Inflammatory macrophage (primary cell): ENCODE data around the gene POC1B.
A peak's percentile ranks its signal among the peaks of the same experiment; 100 is the strongest.

ENCODE experiments used
- DNase-seq, 2 donors: peaks; one replicate each; pipeline ENCODE4 v3.0.0-alpha.2; 2020 to 2022

POC1B gene

DNA sequence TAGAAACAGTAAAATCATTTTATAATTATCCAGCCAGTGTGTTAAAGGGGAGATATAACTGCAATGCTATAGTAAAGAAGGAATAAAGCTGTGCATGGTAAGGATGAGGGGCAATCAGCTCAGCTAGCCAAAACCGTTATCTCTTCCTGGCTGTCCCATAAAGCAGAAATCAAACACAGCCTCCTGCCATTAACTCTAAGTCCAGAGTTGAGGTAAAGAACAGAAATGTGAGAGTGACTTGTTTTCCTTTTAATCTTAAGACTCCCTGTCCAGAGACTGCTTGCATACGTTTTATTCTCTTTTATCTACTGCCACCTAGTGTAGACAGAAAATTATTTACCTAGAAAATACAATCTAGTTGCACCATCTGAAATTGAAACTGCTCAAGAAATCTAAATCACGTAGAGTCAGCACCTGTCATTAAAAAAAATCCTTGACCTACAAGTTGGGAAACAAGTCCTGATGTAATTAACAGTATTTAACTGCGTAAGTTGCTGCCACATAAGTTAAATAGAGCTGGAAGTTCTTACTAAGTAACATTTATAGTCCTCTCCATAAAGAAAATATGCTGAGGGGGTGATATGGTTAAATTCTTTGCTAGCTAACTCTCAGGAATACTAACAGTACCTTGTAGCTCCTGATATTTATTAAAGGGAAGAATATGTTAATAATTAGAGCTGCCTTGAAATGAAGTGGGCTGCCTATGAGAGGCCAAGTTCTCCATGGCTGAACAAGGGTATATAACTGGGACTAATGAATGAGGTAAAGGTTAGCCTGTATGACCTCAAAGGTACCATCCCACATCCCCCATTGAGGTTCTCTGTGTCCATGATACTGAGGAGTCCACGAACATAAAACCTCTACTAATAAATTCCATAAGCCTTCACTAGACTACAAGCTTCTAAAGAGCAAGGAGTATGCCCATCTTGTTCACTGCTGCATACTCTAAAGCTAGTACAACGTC is 63.9 kb downstream of the POC1B start:
- DNase-seq = peak; percentile 34 to 83

DNA sequence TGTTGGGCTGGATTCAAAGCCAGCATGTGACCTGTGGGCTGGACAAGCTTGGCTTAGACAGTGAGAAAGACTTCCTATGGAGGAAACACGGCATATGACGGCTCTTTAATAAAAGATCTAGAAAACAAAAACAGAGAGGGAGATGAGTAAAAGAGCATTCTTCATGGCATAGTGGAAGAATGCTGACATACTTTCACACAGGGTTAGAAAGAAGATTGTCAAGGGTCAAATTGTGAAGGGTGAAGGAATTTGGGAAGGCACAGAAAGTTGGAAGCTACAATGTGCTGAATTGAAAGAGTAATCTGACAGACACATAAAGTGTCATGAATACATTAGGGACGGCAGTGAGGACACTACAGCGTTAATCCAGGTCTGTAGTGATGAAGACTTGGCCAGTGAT is 64.7 kb downstream of the POC1B start:
- peak in 1 of 2 donors; percentile 19 for DNase-seq

DNA sequence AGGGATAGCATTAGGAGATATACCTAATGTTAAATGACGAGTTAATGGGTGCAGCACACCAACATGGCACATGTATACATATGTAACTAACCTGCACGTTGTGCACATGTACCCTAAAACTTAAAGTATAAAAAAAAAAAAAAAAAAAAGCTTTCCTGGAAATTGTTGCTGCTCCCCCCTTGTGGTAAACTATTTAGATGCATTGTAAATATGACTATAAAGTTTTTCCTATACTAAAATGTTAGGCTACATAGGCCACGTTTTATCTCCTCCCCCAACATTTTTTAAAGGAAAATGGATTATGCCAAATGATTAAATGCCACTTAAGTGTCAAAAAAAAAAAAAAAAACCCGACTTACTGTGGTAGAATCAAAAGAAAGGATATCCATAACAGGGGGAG is 66.6 kb downstream of the POC1B start:
- DNase-seq = peak in 1 of 2 donors; percentile 19

DNA sequence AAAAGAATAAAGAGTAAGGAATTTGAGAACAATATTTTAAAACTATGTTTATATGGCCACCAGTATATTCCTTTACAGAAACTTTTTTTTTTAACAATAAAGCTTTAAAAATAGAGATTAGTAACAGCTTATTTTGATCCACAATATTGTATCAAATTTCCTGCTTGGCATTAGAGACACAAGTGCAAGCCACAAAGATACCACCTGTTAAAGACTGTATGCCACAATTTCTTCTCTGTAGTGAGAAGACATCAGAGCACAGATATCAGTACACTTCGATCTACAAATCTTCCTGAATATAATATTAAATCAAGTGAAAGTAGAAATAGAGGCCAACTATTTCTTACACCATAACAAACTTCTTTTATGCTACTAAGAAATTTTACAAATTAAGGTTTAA is 69.3 kb downstream of the POC1B start:
- DNase-seq = no peak

DNA sequence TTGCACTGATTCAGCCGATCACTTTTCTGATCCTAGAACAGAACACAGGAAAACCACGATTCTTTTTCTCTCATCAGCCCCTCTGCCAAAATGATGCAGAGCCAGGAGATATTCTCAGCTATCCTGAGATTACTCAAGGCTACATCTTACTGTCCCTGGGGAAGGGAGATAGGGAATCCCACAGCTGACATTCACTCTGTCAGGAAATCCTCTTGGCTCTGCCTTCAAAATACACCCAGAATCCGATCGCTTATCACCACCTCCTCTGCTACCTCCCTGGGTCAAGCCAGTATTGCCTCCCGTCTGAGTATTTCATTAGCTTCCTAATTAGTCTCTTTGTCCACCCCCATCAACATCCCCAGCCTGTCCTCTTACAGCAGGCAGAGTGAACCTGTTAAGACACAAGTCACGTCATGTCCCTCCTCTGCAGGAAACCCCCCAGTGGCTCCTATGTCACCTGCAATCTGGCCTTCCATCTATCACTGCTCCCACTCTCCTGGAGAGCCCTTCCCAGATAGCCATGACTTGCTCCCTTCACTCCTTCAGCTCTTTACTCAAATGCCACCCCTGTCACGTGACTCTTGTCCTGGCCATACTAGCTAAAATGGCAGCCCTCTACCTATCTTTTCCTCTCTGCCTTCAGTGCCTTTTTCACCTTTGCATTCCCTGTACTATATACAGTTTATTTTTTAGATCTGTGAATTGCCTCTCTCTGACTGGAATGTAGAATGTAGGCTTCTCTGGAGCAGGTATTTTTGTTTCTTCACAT is 71.6 kb downstream of the POC1B start:
- DNase-seq = no peak

DNA sequence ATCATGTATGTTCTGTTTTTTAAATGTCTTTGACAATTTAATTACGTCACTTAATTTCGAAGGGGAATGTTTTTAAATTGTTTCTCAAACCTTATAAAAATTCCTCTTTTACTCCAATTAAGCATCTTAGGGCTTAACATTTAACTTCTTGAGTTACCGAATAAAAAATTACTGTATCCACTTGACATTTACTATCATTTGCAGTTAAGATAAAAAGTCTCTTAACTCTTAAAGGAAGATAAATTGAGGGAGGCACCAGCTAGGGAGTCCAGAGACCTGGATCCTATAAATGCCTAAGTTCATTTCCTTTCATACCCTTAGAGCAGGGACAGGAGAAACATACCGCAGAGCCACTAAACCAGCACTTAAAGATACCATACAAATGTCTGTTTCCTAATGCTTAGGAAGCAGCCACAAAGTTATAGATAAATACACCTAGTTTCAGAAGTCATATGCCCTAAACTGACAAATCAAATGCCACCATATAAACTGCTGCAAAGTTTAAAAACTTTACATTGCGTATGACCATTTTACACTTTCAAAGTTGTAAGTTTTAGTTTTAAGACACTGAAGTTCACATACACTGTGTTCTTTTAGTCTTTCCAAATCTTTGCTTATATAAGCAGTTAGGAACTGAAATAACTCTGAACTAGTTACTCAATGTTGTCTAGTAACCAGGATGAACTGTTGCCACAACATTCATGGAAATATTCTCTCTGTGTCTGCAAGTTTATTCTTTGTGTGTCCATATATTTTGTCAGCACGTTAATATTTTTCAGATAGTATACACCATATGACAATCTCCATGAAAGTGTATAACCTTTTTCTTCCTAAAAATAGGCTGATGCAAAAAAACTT is 72.5 kb downstream of the POC1B start:
- DNase-seq = peak; percentile 49 to 89

DNA sequence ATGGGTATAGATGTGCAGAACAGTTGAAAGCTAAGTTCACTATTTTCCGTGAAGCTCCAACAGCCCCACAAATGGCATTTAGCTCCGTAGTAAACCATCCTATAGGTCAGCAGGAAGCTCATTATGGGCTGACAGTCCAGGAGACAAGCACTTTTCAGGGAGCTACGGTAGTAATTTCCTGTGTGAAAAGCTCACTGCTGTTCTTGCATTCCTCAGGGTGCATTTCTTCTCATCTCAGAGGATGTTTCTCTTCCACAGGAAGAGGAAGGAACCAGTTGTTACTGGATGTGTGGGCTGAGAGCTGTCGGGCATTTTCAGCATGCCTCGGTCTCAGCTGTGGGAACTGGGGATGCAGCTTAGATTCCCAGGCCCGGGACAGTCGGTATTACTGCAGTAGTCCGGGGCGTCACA is 74.0 kb downstream of the POC1B start:
- DNase-seq = peak; percentile 54 to 75

DNA sequence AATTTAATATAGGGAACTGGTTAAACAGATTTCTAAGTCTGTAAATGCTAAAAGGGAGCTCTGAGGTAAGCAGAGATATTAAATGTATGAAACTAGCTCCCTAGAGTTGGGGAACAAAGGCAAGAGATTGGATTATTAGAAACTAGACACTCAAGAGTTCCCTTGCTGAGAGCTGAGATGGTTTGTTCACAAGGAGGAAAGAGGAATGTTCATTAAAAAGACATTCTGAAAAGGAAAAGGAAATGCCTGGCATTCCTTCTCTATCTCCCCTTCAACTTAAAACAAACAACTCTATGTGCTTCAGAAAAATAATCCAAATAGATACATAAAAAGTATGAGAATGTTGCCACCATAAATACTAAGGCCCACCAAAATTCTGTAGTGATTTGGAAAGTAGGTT is 74.9 kb downstream of the POC1B start:
- no peak for DNase-seq

DNA sequence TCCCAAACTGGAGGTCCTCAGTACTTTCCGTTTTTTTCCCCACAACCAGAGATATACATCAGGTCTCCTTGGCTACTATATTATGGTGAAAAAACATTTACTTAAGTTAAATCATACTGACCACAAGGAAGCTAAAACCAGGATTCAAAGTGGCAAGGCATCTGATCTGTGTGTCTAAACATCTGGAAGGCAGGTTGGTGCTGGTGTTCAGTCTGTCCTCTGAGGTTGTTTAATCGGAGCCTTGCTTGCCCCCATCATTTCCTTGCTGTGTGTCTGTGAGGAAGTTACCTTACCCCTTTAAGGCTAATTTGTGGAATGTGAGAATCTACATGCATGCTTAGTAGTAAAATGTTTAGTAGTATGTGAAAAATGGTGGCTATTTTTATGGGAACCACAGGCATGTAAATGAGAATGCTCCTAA is 76.9 kb downstream of the POC1B start:
- DNase-seq = no peak

DNA sequence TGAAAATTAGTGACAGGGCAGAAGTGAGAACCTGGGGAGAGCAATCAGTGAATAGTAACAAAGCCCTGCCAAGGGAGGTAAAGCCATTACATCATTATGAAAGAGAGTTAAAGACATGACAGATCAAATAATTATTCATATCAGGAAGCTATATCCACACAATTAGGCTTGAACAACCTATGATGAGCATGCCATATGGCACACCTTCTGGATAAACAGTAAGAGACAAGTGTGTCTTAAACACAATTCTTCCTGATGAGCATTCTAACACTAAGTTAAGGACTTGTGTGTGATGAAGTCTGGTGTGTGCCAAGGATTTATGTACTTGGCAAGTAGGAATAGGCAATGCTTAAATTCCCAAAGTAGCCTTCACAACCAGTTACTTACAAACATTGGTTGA is 77.3 kb downstream of the POC1B start:
- DNase-seq = no peak

DNA sequence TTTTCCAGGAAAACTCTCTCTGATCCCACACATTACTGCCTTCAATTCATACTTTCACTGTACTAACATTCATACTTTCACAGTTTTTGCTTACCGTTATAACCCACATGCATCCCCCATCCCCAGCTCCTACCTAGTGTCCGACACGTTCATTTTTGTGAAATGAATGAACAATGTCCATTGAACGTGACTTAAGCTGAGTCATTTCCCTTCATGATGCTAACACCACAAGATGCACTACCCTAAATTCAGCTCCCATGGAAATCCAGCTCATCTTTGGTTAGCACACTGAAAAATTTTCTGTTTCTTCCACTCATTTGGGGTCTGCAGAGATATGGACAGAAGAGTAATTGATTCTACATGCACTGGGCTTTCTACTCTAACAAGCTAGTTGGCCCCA is 85.9 kb downstream of the POC1B start:
- DNase-seq = peak; percentile 36 to 52

DNA sequence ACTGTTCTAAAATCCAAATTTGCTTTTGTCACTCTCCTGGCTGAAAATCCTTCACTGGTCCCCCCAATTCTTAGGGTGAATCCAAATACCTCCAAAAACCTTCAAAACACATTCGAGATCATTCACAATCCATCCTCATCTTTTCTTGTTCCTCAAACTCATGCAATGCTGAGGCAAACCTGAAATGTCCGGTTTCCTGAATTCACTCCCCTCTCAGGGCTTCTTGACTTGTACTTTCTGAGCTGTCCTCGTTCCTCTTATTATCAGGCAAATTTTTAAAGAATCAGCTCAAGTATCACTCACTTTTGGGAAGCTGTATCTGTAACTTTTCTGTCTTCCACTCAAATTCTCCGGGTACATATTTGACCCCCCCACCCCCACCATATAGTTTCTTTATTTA is 88.6 kb downstream of the POC1B start:
- DNase-seq = peak; percentile 45 to 53

DNA sequence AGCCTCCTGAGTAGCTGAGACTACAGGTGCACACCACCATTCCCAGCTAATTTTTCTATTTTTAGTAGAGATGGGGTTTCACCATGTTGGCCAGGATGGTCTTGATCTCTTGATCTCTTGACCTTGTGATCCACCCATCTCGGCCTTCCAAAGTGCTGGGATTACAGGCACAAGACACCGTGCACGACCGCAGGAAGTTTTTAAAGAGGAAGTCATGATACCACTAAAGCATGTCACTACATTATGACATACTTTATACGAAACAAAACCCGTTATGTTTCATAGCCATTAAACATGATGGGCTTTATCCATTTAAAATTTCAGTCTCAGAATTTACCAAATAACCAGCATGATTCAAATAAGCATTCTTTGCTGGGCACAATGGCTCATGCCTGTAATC is 89.8 kb downstream of the POC1B start:
- DNase-seq = peak; percentile 31 to 50

DNA sequence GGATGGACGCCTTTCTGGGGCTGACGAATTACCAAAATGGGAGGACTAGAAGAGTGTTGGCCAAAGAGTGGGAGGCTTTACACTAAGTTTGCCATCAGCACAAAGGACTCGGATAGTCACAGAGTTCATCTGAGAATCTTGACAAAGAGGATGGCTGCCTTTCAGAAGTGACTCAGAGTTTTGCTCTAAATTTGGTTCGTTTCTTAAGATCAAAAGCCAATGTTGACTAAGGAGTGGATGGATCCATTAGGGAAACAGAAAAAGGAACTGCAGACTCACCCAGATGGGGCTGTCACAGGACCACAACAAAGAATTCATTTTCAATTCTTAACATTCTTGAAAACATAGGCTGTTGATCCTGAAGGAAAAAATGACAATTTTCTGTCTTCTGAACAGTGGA is 92.2 kb downstream of the POC1B start:
- DNase-seq = peak; percentile 81 to 85

DNA sequence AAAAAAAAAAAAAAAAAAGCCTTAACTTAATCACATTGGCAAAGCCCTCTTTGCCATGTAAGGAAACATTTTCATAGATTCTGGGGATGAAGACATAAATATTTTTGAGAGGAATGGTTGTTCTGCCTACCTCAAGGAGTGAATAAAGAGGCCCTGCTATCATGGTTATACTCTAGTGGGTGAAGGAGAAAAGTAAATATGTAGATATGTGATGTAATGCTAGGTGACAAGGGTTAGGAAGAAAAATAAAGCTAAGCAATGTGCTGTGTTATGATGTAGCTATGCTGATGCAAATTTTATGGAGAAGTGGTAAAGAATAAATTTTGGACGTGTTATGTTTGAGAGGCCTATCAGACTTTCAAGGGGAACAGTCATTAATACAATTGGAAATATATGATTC is 93.5 kb downstream of the POC1B start:
- DNase-seq = no peak

DNA sequence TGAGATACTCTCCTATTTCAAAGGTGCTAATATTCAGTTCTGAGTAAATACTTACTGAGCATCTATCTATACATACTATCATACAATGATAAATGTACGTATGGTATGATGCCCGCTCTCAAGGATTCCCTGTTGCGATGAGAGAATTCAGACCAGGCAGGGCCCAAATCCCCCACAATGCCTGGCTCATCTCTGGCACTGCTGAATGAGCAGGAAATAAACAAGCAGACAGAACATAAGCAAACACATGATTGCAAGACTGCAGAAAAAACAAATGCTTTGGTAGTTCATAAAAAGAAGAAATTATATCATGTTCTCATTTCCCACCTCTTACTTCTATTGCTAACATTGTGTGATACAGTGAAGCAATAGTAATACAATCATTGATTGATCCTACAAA is 96.3 kb downstream of the POC1B start:
- no peak for DNase-seq

DNA sequence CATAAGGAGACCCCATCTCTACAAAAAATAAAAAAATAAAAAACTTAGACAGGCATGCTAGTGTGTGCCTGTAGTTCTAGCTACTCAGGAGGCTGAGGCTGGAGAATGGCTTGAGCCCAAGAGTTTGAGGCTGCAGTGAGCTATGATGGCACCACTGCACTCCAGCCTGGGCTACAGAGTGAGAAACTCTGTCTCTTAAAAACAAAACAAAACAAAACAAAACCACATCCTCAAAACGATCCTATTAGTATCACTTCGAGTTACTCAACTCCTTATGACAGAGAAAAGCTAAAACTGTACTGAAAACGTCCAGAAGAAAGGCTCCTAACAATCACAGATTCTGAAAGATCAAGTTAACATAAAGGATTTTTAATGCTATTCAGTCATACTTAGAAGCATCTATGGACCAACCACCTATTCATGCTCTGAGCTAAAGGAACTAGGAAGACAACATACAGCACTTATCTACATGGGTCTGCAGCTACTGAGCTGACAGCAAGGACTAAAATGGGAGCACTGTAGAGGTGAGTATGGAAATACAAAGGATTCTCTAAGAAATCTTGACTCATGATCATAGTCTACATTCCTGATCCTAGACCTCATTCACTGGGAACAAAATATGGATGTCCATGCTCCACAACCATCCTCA is 98.2 kb downstream of the POC1B start:
- DNase-seq = peak; percentile 70 to 82

DNA sequence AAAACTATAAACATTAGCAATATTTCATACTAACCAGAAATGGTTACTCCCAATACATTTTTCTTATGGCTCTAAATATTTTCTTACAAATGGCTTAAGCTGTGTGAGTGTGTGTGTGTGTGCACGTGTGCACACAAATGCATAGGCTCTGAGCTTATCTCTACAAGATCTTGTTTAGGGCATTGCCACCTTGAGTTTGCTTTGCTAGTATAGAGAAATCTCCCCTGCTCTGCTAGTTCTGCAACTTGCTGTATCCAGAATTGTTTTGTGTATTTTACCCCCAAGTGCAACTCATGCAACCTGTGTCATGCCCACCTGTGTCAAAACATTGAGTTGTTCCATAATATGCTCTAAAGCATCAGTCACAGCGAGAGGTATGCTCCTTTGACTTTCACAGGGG is 101.0 kb downstream of the POC1B start:
- no peak for DNase-seq

DNA sequence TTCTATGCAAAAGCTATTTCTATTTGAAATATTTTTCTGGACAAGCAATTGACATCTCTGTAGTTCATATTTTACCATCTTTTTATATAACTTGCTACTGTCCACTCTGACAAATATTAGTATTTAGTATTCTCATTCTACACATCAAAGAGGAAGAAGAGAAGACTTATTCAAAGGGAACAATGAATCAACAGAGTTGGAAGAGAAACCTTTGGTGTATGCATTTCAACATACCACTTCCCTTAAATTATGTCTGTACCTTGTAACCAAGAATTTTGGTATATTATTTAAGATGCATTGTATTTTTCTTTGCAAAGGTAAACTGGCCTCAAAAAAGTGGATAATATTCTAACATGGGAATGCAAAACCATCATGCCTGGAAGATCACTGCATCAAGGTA is 101.5 kb downstream of the POC1B start:
- DNase-seq = peak; percentile 8 to 64

DNA sequence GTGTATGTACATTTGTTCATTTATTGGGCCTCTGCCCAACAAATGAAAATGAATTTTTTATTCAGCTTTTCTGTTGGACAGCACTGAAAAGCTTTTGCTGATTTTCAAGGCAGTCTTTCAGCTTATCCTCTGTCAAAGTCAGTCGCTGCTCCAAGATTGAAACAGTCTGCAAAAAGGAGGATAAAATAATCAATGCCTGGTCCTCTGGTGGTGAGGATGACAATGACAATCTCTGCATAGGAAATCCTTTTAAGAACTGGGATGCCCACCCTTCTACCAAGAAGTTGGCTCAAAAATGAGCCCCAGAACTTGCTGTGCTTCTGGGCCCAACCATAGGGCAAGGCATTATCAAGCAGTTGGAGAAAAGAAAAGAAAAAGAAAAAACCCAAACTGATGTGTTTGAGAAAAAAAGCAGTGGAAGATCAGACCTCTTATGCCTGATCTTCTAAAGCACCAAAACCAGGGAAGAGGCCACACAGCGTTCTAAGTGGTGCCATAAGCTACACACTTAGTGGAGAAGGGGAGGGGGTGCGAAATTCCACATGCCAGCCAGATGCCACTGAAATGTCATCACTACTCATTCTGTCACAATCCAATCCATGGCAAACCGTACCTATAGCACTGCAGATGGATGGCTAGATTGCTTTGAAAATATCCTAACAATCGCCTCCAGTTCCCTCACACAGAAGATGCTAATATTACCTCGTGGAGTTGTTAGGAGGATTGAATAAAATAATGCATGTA is 104.6 kb downstream of the POC1B start:
- no peak for DNase-seq

DNA sequence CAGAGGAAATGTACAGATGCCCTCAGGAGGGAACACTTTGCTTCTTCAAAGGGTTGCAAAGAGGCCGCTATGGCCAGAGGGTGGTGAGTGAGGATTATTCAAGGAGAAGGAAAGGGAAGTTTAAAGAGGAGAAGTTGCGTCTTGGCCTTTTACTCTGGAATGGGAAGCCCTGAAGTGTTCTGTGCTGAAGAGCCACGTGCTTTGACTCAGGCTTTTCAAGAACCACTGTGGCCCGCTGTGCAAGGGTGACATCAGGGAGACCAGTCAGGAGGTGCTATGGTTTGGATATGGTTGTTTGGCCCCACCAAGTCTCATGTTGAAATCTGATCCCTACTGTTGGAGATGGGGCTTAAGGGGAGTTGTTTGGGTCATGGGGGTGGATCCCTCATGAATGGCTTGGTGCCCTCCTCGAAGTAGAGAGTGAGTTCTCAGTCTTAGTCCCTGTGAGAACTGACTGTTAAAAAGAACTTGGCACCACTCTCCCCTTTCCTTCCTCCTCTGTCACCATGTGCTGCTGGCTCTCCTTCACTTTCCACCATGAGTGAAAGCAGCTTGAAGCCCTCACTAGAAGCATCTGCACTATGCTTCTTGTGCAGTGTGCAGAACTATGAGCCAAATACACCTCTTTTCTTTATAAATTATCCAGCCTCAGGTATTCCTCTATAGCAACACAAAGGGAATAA is 107.5 kb downstream of the POC1B start:
- DNase-seq = peak; percentile 88 to 94
